ENCODE results near the gene KRTAP22-2. TPM values are rescaled to one million over a fixed set of nuclear protein-coding genes. Genes with fewer than 3 reads are reported as not detected.

The KRTAP22-2 gene
- not detected for total RNA-seq

GRCh38 chr21:30590297-30590696 lies at the start of gene KRTAP22-2:
TSS of gene KRTAP22-2 (minus strand) at chr21:30590397.
- no peak for DNase-seq
- Mint-ChIP-seq H3K36me3 (ENCODE audit: low read depth) (no peaks in the 10 kb centered on the region), H3K4me1 (ENCODE audit: low read depth) (no peaks in the 10 kb centered on the region), H3K27ac (no peak within 1 kb of the TSS), H3K9me3 (no peaks in the 10 kb centered on the region), H3K4me3 (no peak within 1 kb of the TSS), H3K27me3 (ENCODE audit: low read depth) (no peaks in the 10 kb centered on the region)
- CTCF ChIA-PET = no interaction called here
- intact Hi-C loops (cut with micrococcal nuclease) = no loop called here

DNA sequence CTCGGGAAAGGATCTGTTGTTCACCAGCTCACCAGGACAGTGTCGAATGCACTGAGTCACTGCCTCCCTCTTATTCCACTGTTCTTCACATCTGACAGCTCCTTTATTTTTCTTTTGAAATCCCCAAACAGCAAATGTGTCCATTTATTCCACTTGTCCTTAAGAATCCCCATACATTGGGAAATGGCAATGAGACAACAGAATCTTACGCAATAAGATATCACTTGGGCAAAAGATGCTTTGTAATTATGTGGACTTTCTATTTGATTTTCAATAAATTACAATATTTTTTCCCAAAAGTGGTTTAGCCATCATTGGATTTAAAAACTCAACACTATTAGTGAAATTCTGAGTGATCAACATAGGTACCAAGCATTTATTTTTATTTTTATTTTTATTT lies 48.5 kb upstream of the KRTAP22-2 start:
- Mint-ChIP-seq H3K9me3 (no peaks in the 10 kb centered on the region), H3K36me3 (ENCODE audit: low read depth) (no peaks in the 10 kb centered on the region), H3K4me3 (no peak overlapping the region), H3K27ac (no peak overlapping the region), H3K4me1 (ENCODE audit: low read depth) (no peaks in the 10 kb centered on the region), H3K27me3 (ENCODE audit: low read depth) (no peaks in the 10 kb centered on the region)
- DNase-seq = no peak
- intact Hi-C loops (cut with micrococcal nuclease) = no loop called here
- CTCF ChIA-PET = no interaction called here

DNA sequence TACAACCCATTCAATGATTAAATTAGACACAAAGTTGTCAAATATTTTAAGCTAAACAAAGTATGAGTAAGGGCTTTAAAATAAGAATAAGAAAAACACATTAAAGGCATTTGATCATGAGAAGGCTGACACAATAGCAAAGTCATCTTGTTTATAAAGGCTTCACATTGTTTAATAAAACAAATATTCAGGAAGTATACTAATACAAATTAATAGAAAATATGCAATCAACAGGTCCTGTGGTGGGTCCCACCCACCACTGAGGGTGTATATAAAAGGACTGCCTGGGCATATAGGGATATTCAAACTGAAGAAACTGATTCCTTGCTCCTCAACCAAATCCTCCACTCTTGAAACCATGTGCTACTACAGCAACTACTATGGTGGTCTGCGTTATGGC lies 44.7 kb upstream of the KRTAP22-2 start, which contains the start of gene KRTAP20-2:
TSS of gene KRTAP20-2 (plus strand) at position 301 of the 400 bp plus-strand sequence. CDS start at position 359, 58 bp downstream.
- no peaks in the 10 kb centered on the region for H3K4me1 Mint-ChIP-seq (ENCODE audit: low read depth)

GRCh38 chr21:30629200-30629599 lies 39.0 kb upstream of the KRTAP22-2 start:
- Mint-ChIP-seq H3K36me3 (ENCODE audit: low read depth) (no peaks in the 10 kb centered on the region), H3K27me3 (ENCODE audit: low read depth) (no peaks in the 10 kb centered on the region), H3K4me1 (ENCODE audit: low read depth) (no peaks in the 10 kb centered on the region), H3K9me3 (no peaks in the 10 kb centered on the region), H3K4me3 (no peak overlapping the region), H3K27ac (no peak overlapping the region)
- DNase-seq = no peak
- intact Hi-C loops (cut with micrococcal nuclease) = no loop called here
- CTCF ChIA-PET = no interaction called here

More for the DNA sequence above, 44.7 kb upstream of the KRTAP22-2 start, which contains the start of gene KRTAP20-2:
- no peaks in the 10 kb centered on the region for H3K27me3 Mint-ChIP-seq (ENCODE audit: low read depth)
- CTCF ChIA-PET = no interaction called here
- DNase-seq = no peak
- H3K9me3 Mint-ChIP-seq = no peaks in the 10 kb centered on the region
- H3K4me3 Mint-ChIP-seq = no peak within 1 kb of the TSS
- no peak within 1 kb of the TSS for H3K27ac Mint-ChIP-seq
- no peaks in the 10 kb centered on the region for H3K36me3 Mint-ChIP-seq (ENCODE audit: low read depth)
- intact Hi-C loops (cut with micrococcal nuclease) = no loop called here

GRCh38 chr21:30628109-30628508 lies 37.9 kb upstream of the KRTAP22-2 start:
- intact Hi-C loops (cut with micrococcal nuclease) = no loop called here
- Mint-ChIP-seq H3K27ac (no peak overlapping the region), H3K9me3 (no peaks in the 10 kb centered on the region), H3K27me3 (ENCODE audit: low read depth) (no peaks in the 10 kb centered on the region), H3K4me3 (no peak overlapping the region), H3K4me1 (ENCODE audit: low read depth) (no peaks in the 10 kb centered on the region), H3K36me3 (ENCODE audit: low read depth) (no peaks in the 10 kb centered on the region)
- DNase-seq = no peak
- CTCF ChIA-PET = no interaction called here

DNA sequence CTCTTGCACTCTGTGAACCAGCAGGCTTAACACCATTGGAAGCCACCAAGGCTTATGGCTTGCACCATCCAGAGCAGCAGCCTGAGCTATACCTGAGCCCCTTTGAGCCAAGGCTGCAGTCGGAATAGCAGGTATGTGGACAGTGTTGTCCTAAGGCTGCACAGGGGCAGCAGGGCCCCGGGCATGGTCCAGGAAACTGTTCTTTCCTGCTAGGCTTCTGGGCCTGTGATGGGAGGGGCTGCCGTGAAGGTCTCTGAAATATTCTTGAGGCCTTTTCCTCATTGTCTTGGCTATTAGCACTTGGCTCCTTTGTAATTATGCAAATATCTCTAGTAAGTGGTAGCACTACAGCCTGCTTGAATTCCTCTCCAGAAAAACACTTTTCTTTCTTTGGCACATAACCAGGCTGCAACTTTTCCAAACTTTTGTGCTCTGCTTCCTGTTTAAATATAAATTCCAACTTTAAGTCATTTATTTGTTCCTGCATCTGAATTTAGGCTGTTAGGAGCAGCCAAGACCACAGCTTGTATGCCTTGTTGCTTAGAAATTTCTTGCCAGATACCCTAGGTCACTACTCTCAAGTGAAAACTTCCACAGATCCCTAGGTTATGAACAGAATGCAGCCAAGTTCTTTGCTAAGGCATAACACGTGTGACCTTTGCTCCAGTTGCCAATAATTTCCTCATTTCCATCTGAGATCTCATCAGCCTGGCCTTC lies 35.4 kb upstream of the KRTAP22-2 start:
- Mint-ChIP-seq H3K27me3 (ENCODE audit: low read depth) (no peaks in the 10 kb centered on the region), H3K4me1 (ENCODE audit: low read depth) (no peaks in the 10 kb centered on the region), H3K9me3 (no peaks in the 10 kb centered on the region), H3K36me3 (ENCODE audit: low read depth) (no peaks in the 10 kb centered on the region), H3K27ac (no peak overlapping the region), H3K4me3 (no peak overlapping the region)
- no peak for DNase-seq
- CTCF ChIA-PET = interaction anchor here (0.6 kb wide), 1 partner anchor 458 kb away, joined by 5 read pairs; no protein-coding TSS in a partner anchor
- intact Hi-C loops (cut with micrococcal nuclease) = no loop called here

- CTCF ChIA-PET = no interaction called here
- H3K27me3 Mint-ChIP-seq (ENCODE audit: low read depth) = no peaks in the 10 kb centered on the region
- H3K4me3 Mint-ChIP-seq = no peak overlapping the region
- no peaks in the 10 kb centered on the region for H3K9me3 Mint-ChIP-seq
- no peak overlapping the region for H3K27ac Mint-ChIP-seq
- intact Hi-C loops (cut with micrococcal nuclease) = no loop called here
- H3K36me3 Mint-ChIP-seq (ENCODE audit: low read depth) = no peaks in the 10 kb centered on the region
- DNase-seq = no peak
- H3K4me1 Mint-ChIP-seq (ENCODE audit: low read depth) = no peaks in the 10 kb centered on the region
Measured at GRCh38 chr21:30623362-30623761, 33.2 kb upstream of the KRTAP22-2 start.

DNA sequence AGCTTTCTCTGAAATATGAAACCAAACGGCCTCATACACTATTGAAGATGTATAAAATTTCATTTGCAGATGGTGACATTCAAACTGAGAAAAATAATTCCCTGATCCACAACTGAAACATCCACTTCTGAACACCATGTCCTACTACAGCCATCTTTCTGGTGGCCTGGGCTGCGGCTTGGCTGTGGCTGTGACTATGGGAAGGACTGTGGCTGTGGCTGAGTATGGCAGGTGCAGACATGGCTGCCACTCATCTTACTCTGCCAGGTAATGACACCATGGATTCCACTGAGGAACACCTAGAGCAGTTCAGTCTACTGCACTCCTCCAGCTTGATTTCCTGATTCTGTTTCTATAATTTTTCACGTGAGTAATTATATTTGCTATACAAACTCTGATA lies 30.3 kb upstream of the KRTAP22-2 start, which contains the start of gene KRTAP20-4:
TSS of gene KRTAP20-4 (plus strand) at position 106 of the 400 bp plus-strand sequence.
- H3K27me3 Mint-ChIP-seq (ENCODE audit: low read depth) = no peaks in the 10 kb centered on the region
- no peaks in the 10 kb centered on the region for H3K9me3 Mint-ChIP-seq
- H3K4me3 Mint-ChIP-seq = no peak within 1 kb of the TSS
- CTCF ChIA-PET = no interaction called here
- DNase-seq = no peak
- intact Hi-C loops (cut with micrococcal nuclease) = no loop called here
- no peaks in the 10 kb centered on the region for H3K4me1 Mint-ChIP-seq (ENCODE audit: low read depth)
- no peaks in the 10 kb centered on the region for H3K36me3 Mint-ChIP-seq (ENCODE audit: low read depth)
- no peak within 1 kb of the TSS for H3K27ac Mint-ChIP-seq

GRCh38 chr21:30620080-30620479 lies 29.9 kb upstream of the KRTAP22-2 start:
- CTCF ChIA-PET = no interaction called here

GRCh38 chr21:30616125-30616524 lies 25.9 kb upstream of the KRTAP22-2 start, which contains the start of gene KRTAP20-1:
TSS of gene KRTAP20-1 (plus strand) at chr21:30616425. CDS start at chr21:30616455, 30 bp downstream.
- no peak within 1 kb of the TSS for H3K27ac Mint-ChIP-seq
- intact Hi-C loops (cut with micrococcal nuclease) = no loop called here
- H3K9me3 Mint-ChIP-seq = no peaks in the 10 kb centered on the region
- DNase-seq = no peak
- H3K27me3 Mint-ChIP-seq (ENCODE audit: low read depth) = no peaks in the 10 kb centered on the region
- CTCF ChIA-PET = no interaction called here
- H3K4me1 Mint-ChIP-seq (ENCODE audit: low read depth) = no peaks in the 10 kb centered on the region
- no peak within 1 kb of the TSS for H3K4me3 Mint-ChIP-seq
- no peaks in the 10 kb centered on the region for H3K36me3 Mint-ChIP-seq (ENCODE audit: low read depth)

More at GRCh38 chr21:30620080-30620479, 29.9 kb upstream of the KRTAP22-2 start:
- Mint-ChIP-seq H3K4me3 (no peak overlapping the region), H3K4me1 (ENCODE audit: low read depth) (no peaks in the 10 kb centered on the region), H3K27me3 (ENCODE audit: low read depth) (no peaks in the 10 kb centered on the region), H3K27ac (no peak overlapping the region), H3K9me3 (no peaks in the 10 kb centered on the region), H3K36me3 (ENCODE audit: low read depth) (no peaks in the 10 kb centered on the region)
- intact Hi-C loops (cut with micrococcal nuclease) = no loop called here
- no peak for DNase-seq

DNA sequence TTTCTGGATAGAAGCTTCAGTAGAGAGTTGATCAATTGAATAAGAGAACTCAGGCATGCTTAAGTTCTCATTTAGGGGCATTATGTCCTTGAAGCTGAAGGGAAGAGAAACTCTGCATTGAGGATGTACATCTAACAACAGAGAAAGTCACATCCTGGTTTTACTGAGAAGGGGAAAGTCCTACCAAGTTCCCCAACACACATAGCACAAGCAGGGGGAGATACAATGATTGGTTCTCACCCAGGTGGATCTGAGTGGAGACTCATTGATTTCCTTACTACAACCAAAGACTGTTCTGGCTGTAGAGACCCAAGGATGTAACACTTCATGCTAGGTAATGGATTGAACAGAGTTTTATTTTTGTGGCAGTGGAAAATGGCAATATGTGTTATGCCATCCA lies 25.0 kb upstream of the KRTAP22-2 start:
- H3K9me3 Mint-ChIP-seq = peaks cover 4% of the 10 kb centered on the region
- no peaks in the 10 kb centered on the region for H3K4me1 Mint-ChIP-seq (ENCODE audit: low read depth)
- no peaks in the 10 kb centered on the region for H3K36me3 Mint-ChIP-seq (ENCODE audit: low read depth)
- CTCF ChIA-PET = no interaction called here
- H3K4me3 Mint-ChIP-seq = no peak overlapping the region
- no peak overlapping the region for H3K27ac Mint-ChIP-seq
- DNase-seq = no peak
- no peaks in the 10 kb centered on the region for H3K27me3 Mint-ChIP-seq (ENCODE audit: low read depth)
- intact Hi-C loops (cut with micrococcal nuclease) = no loop called here

- H3K4me1 Mint-ChIP-seq (ENCODE audit: low read depth) = no peaks in the 10 kb centered on the region
- no peaks in the 10 kb centered on the region for H3K27me3 Mint-ChIP-seq (ENCODE audit: low read depth)
- no peak within 1 kb of the TSS for H3K4me3 Mint-ChIP-seq
- peaks cover 4% of the 10 kb centered on the region for H3K9me3 Mint-ChIP-seq
- no peak within 1 kb of the TSS for H3K27ac Mint-ChIP-seq
- intact Hi-C loops (cut with micrococcal nuclease) = no loop called here
- DNase-seq = no peak
- H3K36me3 Mint-ChIP-seq (ENCODE audit: low read depth) = no peaks in the 10 kb centered on the region
- CTCF ChIA-PET = no interaction called here
Measured at GRCh38 chr21:30613836-30614235, 23.6 kb upstream of the KRTAP22-2 start, which contains the start of gene KRTAP6-1. TSS of gene KRTAP6-1 (minus strand) at chr21:30613930. CDS start at chr21:30613904, 26 bp downstream.

DNA sequence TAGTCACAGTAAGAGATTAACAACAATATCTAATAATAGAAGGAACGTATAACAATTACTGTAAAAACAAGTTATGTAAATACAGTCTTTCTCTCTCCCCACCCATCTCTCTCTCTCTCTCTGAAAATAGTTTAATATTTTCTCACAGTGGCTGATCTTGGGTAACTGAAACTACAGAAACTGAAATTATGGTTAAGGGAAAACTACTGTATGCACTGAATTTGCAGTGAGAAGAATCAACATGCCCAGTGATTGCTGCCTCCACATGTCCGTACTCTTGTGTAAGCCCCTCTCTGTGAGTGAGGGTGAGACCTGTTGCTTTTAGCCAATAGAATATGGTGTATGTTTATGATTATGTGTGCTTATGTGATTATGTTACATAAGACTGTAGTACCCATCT lies 21.9 kb upstream of the KRTAP22-2 start:
- intact Hi-C loops (cut with micrococcal nuclease) = no loop called here
- no peak for DNase-seq
- H3K36me3 Mint-ChIP-seq (ENCODE audit: low read depth) = no peaks in the 10 kb centered on the region
- no peak overlapping the region for H3K27ac Mint-ChIP-seq
- H3K4me1 Mint-ChIP-seq (ENCODE audit: low read depth) = no peaks in the 10 kb centered on the region
- H3K4me3 Mint-ChIP-seq = no peak overlapping the region
- no peaks in the 10 kb centered on the region for H3K27me3 Mint-ChIP-seq (ENCODE audit: low read depth)
- peaks cover 4% of the 10 kb centered on the region for H3K9me3 Mint-ChIP-seq
- CTCF ChIA-PET = no interaction called here
